ENCODE data around the gene GUF1. TPM values are rescaled to one million over a fixed set of nuclear protein-coding genes. Genes with fewer than 3 reads are reported as not detected.
A peak's percentile ranks its signal among the peaks of the same experiment; 100 is the strongest.

GUF1 gene
- total RNA-seq, 2 experiments from 2014 or later, result 24.0 to 34.7 TPM

- no peak for DNase-seq (ENCODE audit: low spot score)
- H2AFZ ChIP-seq (ENCODE audit: low read length), result no peak overlapping the region
- no peaks in the 10 kb centered on the region for H3K79me2 ChIP-seq (ENCODE audit: insufficient read depth, low read depth, low read length)
- ChIA-PET CTCF (ENCODE audit: unreplicated experiment) (no interaction called here), POLR2A (no interaction called here)
- no TSS peak for BruUV-seq (replicated peaks)
- H3K4me1 ChIP-seq (ENCODE audit: insufficient read depth, low read length, poor library complexity, severe bottlenecking), result no peaks in the 10 kb centered on the region
- no peak overlapping the region for H3K27ac ChIP-seq (ENCODE audit: low read depth, low read length, poor library complexity, severe bottlenecking)
- no peak overlapping the region for H3K4me3 ChIP-seq (ENCODE audit: low read depth, low read length, poor library complexity, severe bottlenecking)
- no peaks in the 10 kb centered on the region for H3K9me2 ChIP-seq (ENCODE audit: insufficient read depth, low read length)
- H3K36me3 ChIP-seq (ENCODE audit: insufficient read depth, low read length), result no peaks in the 10 kb centered on the region
- intact Hi-C loops (cut with micrococcal nuclease; ENCODE audit: unreplicated experiment), result no loop called here
- H3K9me3 ChIP-seq (ENCODE audit: low read length), result no peaks in the 10 kb centered on the region
- TF ChIP-seq CTCF (conservative IDR thresholded peaks at IDR 0.05; ENCODE audit: low read length) (no peak), EZH2phosphoT487 (IDR thresholded peaks at IDR 0.05; ENCODE audit: borderline replicate concordance, low read depth, low read length) (no peak)
- H4K20me1 ChIP-seq (ENCODE audit: insufficient read depth, low read length), result no peaks in the 10 kb centered on the region
- H3K4me2 ChIP-seq (ENCODE audit: low read length), result no peak overlapping the region
These were observed 17.8 kb upstream of the GUF1 start for GRCh38 chr4:44660396-44660795.

GRCh38 chr4:44661940-44662622, 16.1 kb upstream of the GUF1 start:
- ChIA-PET CTCF (ENCODE audit: unreplicated experiment) (no interaction called here), POLR2A (no interaction called here)
- H3K9me2 ChIP-seq (ENCODE audit: insufficient read depth, low read length), result no peaks in the 10 kb centered on the region
- H3K4me2 ChIP-seq (ENCODE audit: low read length), result no peak overlapping the region
- DNase-seq (ENCODE audit: low spot score), result no peak
- no peak for TF ChIP-seq EZH2phosphoT487 (IDR thresholded peaks at IDR 0.05; ENCODE audit: borderline replicate concordance, low read depth, low read length)
- peak; percentile 22; the same call in 1 of the 2 replicates for TF ChIP-seq CTCF (conservative IDR thresholded peaks at IDR 0.05; ENCODE audit: low read length)
- H3K4me3 ChIP-seq (ENCODE audit: low read depth, low read length, poor library complexity, severe bottlenecking), result no peak overlapping the region
- H3K79me2 ChIP-seq (ENCODE audit: insufficient read depth, low read depth, low read length), result no peaks in the 10 kb centered on the region
- no peak overlapping the region for H2AFZ ChIP-seq (ENCODE audit: low read length)
- no TSS peak for BruUV-seq (replicated peaks)
- no peaks in the 10 kb centered on the region for H3K36me3 ChIP-seq (ENCODE audit: insufficient read depth, low read length)
- H3K9me3 ChIP-seq (ENCODE audit: low read length), result no peaks in the 10 kb centered on the region
- intact Hi-C loops (cut with micrococcal nuclease; ENCODE audit: unreplicated experiment), result no loop called here
- H3K4me1 ChIP-seq (ENCODE audit: insufficient read depth, low read length, poor library complexity, severe bottlenecking), result no peaks in the 10 kb centered on the region
- H3K27ac ChIP-seq (ENCODE audit: low read depth, low read length, poor library complexity, severe bottlenecking), result no peak overlapping the region
- H4K20me1 ChIP-seq (ENCODE audit: insufficient read depth, low read length), result no peaks in the 10 kb centered on the region

DNA sequence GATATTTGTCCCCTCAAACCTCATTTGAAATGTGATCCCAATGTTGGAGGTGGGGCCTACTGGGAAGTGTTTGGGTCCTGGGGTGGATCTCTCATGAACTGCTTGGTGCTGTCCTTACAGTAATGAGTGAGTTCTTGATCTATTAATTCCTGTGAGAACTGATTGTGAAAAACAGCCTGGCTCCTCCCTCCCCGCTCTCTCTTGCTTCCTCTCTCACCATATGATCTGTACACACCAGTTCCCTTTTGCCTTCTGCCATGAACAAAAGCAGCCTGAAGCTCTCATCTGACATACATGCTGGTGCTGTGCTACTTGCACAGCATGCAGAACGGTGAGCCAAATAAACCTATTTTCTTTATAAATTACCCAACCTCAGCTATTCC, 15.6 kb upstream of the GUF1 start:
- Histone ChIP-seq H2AFZ (ENCODE audit: low read length) (no peak overlapping the region), H3K36me3 (ENCODE audit: insufficient read depth, low read length) (no peaks in the 10 kb centered on the region), H3K4me3 (ENCODE audit: low read depth, low read length, poor library complexity, severe bottlenecking) (no peak overlapping the region), H3K27ac (ENCODE audit: low read depth, low read length, poor library complexity, severe bottlenecking) (no peak overlapping the region), H3K79me2 (ENCODE audit: insufficient read depth, low read depth, low read length) (no peaks in the 10 kb centered on the region), H3K4me1 (ENCODE audit: insufficient read depth, low read length, poor library complexity, severe bottlenecking) (no peaks in the 10 kb centered on the region), H3K4me2 (ENCODE audit: low read length) (no peak overlapping the region), H3K9me2 (ENCODE audit: insufficient read depth, low read length) (no peaks in the 10 kb centered on the region), H4K20me1 (ENCODE audit: insufficient read depth, low read length) (no peaks in the 10 kb centered on the region), H3K9me3 (ENCODE audit: low read length) (no peaks in the 10 kb centered on the region)
- ChIA-PET POLR2A (no interaction called here), CTCF (ENCODE audit: unreplicated experiment) (no interaction called here)
- DNase-seq (ENCODE audit: low spot score), result no peak
- intact Hi-C loops (cut with micrococcal nuclease; ENCODE audit: unreplicated experiment), result no loop called here
- BruUV-seq (replicated peaks), result no TSS peak
- no peak for TF ChIP-seq CTCF (conservative IDR thresholded peaks at IDR 0.05; ENCODE audit: low read length)
- no peak for TF ChIP-seq EZH2phosphoT487 (IDR thresholded peaks at IDR 0.05; ENCODE audit: borderline replicate concordance, low read depth, low read length)

Measured in OCI-LY7 (cell line).